H1 (cell line): ENCODE data around the gene CPSF7. TPM values are rescaled to one million over a fixed set of nuclear protein-coding genes. Genes with fewer than 3 reads are reported as not detected.

Experiments used
- CBX8 ChIP-seq: fragments of 300-800, 300-1000 bp; sonication (generic); IDR thresholded peaks from 2 replicates; pipeline ENCODE4 v1.7.1; 2016; ENCODE audit warnings: low read depth, low read length, borderline replicate concordance
- FOSL1 ChIP-seq: IDR thresholded peaks from 2 replicates; pipeline ENCODE4 v1.6.1; 2011; ENCODE audit warnings: mild to moderate bottlenecking, low read depth, low read length, moderate library complexity; ENCODE audit not compliant: insufficient read depth
- GABPA ChIP-seq: IDR thresholded peaks from 2 replicates; pipeline ENCODE4 v1.6.1; 2011; ENCODE audit warnings: mild to moderate bottlenecking, low read length, moderate library complexity, borderline replicate concordance; ENCODE audit not compliant: insufficient read depth
- HDAC2 ChIP-seq, 2 experiments: fragments of 300-600 bp in 1 of 2; sonication (generic) in 1 of 2; IDR thresholded peaks; 2 replicates each; pipeline ENCODE4 v1.6.1; 2011 to 2012; ENCODE audit warnings: low read depth in 2 of 2, low read length in 2 of 2, mild to moderate bottlenecking in 2 of 2, moderate library complexity in 2 of 2, borderline replicate concordance in 1 of 2, inconsistent platforms in 1 of 2
- HDAC6 ChIP-seq: IDR thresholded peaks from one replicate; pipeline ENCODE4 v1.7.1; 2012; ENCODE audit warnings: low read depth, mild to moderate bottlenecking, inconsistent platforms, low read length, moderate library complexity
- KDM4A ChIP-seq: IDR thresholded peaks from one replicate; pipeline ENCODE4 v1.7.1; 2012; ENCODE audit warnings: low read depth, mild to moderate bottlenecking, moderate library complexity, low read length, inconsistent platforms; ENCODE audit not compliant: severe bottlenecking
- MAFK ChIP-seq: IDR thresholded peaks from 2 replicates; pipeline ENCODE4 v1.6.1; 2012; ENCODE audit warnings: low read depth, mild to moderate bottlenecking, improper control_type of control experiment, low read length
- PHF8 ChIP-seq: fragments of 200-600 bp; sonication (generic); conservative IDR thresholded peaks from 2 replicates; pipeline ENCODE4 v1.7.1; 2012; ENCODE audit warnings: low read depth, mild to moderate bottlenecking, inconsistent platforms, low read length, moderate library complexity
- POLR2AphosphoS5 ChIP-seq: IDR thresholded peaks from 2 replicates; pipeline ENCODE4 v1.6.1; 2011; ENCODE audit warnings: low read depth, low read length
- RNF2 ChIP-seq: fragments of 200-900, 300-1000 bp; sonication (generic); IDR thresholded peaks from 2 replicates; pipeline ENCODE4 v1.7.1; 2016; ENCODE audit warnings: borderline replicate concordance, low read depth, mild to moderate bottlenecking, antibody characterized with exemption, low read length; ENCODE audit not compliant: poor library complexity, severe bottlenecking; ENCODE audit errors: missing control alignments
- SIX5 ChIP-seq: IDR thresholded peaks from 2 replicates; pipeline ENCODE4 v1.6.1; 2011; ENCODE audit warnings: mild to moderate bottlenecking, low read depth, low read length
- TAF7 ChIP-seq: optimal IDR thresholded peaks from 2 replicates; pipeline ENCODE3; 2011; ENCODE audit warnings: low read depth, mild to moderate bottlenecking, inconsistent platforms, low read length, moderate library complexity, borderline replicate concordance
- TBP ChIP-seq: IDR thresholded peaks from 2 replicates; pipeline ENCODE4 v1.6.1; 2011; ENCODE audit warnings: low read depth, low read length, improper control_type of control experiment
- polyA plus RNA-seq, 7 experiments: library from polyadenylated mRNA; depleted of rRNA in 3 of 7; stranded (reverse) in 5 of 7; unstranded in 2 of 7; fragments of >200 nt in 5 of 7; fragments of 200-250 nt in 2 of 7; gene quantifications; 1 replicate in 5 of 7; 2 replicates in 1 of 7; 4 replicates in 1 of 7; pipeline versions ENCODE4 v1.2.1 to v1.2.3, GENCODE V29; 2011 to 2013; ENCODE audit warnings: missing spikeins in 2 of 7, mixed read lengths in 2 of 7
- total RNA-seq: library from RNA; stranded (reverse); fragmentation: NEBNext Ultra II Directional; extraction: Animal tissue kit (Norgen Biotek cat#: 25700); gene quantifications from 2 replicates; pipeline ENCODE4 v1.2.1, GENCODE V29; 2021
- TF ChIP-seq, protein P1 (sequence below): IDR thresholded peaks from 2 replicates; pipeline ENCODE4 v1.6.1; 2012; ENCODE audit warnings: inconsistent platforms
- TF ChIP-seq, protein P2 (sequence below): IDR thresholded peaks from 2 replicates; pipeline ENCODE4 v1.6.1; 2012; ENCODE audit warnings: inconsistent platforms
- TF ChIP-seq, protein P3 (sequence below): IDR thresholded peaks from 2 replicates; pipeline ENCODE4 v1.6.1; 2011; ENCODE audit warnings: low read length, improper control_type of control experiment
- TF ChIP-seq, protein P4 (sequence below), 3 experiments: IDR thresholded peaks; 1 replicate in 2 of 3; 2 replicates in 1 of 3; pipeline versions ENCODE4 v1.5.1 to v1.6.1; 2011; ENCODE audit warnings: low read length in 3 of 3, mild to moderate bottlenecking in 3 of 3, inconsistent platforms in 2 of 3, low read depth in 1 of 3, moderate library complexity in 1 of 3; ENCODE audit not compliant: insufficient read depth in 1 of 3; ENCODE audit errors: control extremely low read depth in 1 of 3

Gene CPSF7
- total and polyA plus RNA-seq, 2 of the 8 experiments (the other 6 are each of a cell fraction or from before 2014, with no cell fraction given) = 95.9 to 122 TPM

DNA sequence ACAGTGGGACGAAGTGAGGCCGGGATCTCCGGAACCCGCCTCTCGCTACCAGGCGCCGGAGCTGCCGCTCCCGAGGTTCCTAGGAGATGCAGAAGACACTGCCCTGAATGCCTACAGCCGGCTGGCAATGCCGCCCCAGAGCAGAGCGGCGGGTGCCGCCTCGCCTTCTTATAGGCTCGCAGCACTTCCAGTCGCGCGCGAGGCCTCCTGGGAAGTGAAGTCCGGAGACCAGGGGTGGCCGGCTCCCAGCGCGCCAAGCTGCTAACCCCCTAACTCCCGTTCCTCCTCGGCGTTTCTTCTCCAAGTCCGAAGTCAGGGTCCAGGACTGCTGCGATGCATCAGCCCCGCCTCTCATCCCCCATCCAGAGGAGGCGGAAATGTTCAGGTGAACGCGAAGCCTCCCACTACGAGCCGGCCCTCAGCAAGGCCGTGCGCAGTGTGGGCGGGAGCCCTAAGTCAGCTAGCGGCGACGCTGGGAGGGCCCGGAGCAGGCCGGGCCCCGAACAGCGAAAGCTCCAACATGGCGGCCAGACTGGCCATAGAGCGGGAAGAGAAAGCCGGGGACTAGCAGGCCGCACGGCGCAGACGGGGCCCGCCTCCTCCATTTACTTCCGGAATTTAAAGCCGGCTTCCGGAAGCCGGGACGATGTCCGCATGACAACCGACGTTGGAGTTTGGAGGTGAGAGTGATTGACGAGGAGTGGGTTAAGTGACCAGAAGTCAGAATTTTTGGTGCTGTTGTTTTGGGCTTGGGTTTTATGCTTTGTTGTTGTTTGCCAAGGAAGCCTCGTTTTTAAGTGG is 67.8 kb downstream of the CPSF7 start, which contains the start of the genes CYB561A3 and TMEM138 (continued):
- peak; percentile 83 for TF ChIP-seq POLR2AphosphoS5
- TF ChIP-seq, protein P1, sequence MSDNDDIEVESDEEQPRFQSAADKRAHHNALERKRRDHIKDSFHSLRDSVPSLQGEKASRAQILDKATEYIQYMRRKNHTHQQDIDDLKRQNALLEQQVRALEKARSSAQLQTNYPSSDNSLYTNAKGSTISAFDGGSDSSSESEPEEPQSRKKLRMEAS = peak; percentile 76
- peak; percentile 87; the same call in 1 of the 2 replicates for TF ChIP-seq GABPA
- TF ChIP-seq, protein P2, sequence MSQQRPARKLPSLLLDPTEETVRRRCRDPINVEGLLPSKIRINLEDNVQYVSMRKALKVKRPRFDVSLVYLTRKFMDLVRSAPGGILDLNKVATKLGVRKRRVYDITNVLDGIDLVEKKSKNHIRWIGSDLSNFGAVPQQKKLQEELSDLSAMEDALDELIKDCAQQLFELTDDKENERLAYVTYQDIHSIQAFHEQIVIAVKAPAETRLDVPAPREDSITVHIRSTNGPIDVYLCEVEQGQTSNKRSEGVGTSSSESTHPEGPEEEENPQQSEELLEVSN = peak; percentile 94
- TF ChIP-seq PHF8 = peak; percentile 97
- no peak for TF ChIP-seq FOSL1
- TF ChIP-seq MAFK = no peak
- TF ChIP-seq TAF7 = peak; percentile 80
- TF ChIP-seq HDAC2 (IDR thresholded peaks at IDR 0.05; ENCODE audit: borderline replicate concordance in 1 of 2, low read depth in 2 of 2, low read length in 2 of 2) = peak in 1 of 2 experiments; percentile 85; a peak in 1 of 4 replicates
- TF ChIP-seq HDAC6 = no peak
- no peak for TF ChIP-seq RNF2
- no peak for TF ChIP-seq CBX8
- TF ChIP-seq, protein P3, sequence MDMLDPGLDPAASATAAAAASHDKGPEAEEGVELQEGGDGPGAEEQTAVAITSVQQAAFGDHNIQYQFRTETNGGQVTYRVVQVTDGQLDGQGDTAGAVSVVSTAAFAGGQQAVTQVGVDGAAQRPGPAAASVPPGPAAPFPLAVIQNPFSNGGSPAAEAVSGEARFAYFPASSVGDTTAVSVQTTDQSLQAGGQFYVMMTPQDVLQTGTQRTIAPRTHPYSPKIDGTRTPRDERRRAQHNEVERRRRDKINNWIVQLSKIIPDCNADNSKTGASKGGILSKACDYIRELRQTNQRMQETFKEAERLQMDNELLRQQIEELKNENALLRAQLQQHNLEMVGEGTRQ = no peak
- TF ChIP-seq TBP = peak; percentile 95
- TF ChIP-seq SIX5 = peak; percentile 40; the same call in 1 of the 2 replicates
- TF ChIP-seq, protein P4, sequence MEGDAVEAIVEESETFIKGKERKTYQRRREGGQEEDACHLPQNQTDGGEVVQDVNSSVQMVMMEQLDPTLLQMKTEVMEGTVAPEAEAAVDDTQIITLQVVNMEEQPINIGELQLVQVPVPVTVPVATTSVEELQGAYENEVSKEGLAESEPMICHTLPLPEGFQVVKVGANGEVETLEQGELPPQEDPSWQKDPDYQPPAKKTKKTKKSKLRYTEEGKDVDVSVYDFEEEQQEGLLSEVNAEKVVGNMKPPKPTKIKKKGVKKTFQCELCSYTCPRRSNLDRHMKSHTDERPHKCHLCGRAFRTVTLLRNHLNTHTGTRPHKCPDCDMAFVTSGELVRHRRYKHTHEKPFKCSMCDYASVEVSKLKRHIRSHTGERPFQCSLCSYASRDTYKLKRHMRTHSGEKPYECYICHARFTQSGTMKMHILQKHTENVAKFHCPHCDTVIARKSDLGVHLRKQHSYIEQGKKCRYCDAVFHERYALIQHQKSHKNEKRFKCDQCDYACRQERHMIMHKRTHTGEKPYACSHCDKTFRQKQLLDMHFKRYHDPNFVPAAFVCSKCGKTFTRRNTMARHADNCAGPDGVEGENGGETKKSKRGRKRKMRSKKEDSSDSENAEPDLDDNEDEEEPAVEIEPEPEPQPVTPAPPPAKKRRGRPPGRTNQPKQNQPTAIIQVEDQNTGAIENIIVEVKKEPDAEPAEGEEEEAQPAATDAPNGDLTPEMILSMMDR (IDR thresholded peaks at IDR 0.05; ENCODE audit: control extremely low read depth in 1 of 3, insufficient read depth in 1 of 3, low read depth in 1 of 3, low read length in 3 of 3) = peak in 1 of 3 experiments; percentile 1; a peak in 1 of 4 replicates
- TF ChIP-seq KDM4A = peak; percentile 28
